H1 (cell line): Measurements from ENCODE around the gene NF1. TPM values are rescaled to one million over a fixed set of nuclear protein-coding genes. Genes with fewer than 3 reads are reported as not detected.
"Not testable (repeated sequence)": the region's sequence is repeated elsewhere in the genome, so short reads cannot be mapped to it uniquely, and the experiment has no call there.

Experiments used
- CTCF ChIA-PET: fragments of 300-600 bp; sonication (Branson Sonifier 250); formaldehyde crosslinking; loops from one replicate; lab custom pipeline; 2021; ENCODE audit not compliant: partially characterized antibody; lab: Charles Lee
- POLR2A ChIA-PET: fragments of 300-600 bp; sonication (Branson Sonifier 250); formaldehyde crosslinking; loops from one replicate; lab custom pipeline; 2021; ENCODE audit warnings: inconsistent platforms; ENCODE audit not compliant: partially characterized antibody; lab: Charles Lee
- DNase-seq, 2 experiments: peaks; one replicate each; pipeline versions ENCODE4 v3.0.0 to v3.0.0-alpha.2; 2010 to 2022; ENCODE audit warnings: low spot score in 2 of 2, low read depth in 1 of 2, mixed read lengths in 1 of 2
- FAIRE-seq: peaks from 2 replicates; lab custom pipeline; 2011; peaks lifted over from hg19 to GRCh38; lab: Jason Lieb, UNC
- H2AFZ ChIP-seq: 2 replicates; pipeline ENCODE4 v1.8.1; 2012; ENCODE audit warnings: low read length, inconsistent platforms
- H2AK5ac ChIP-seq: 2 replicates; pipeline ENCODE4 v1.6.1; 2013; ENCODE audit warnings: low read depth, low read length
- H2BK120ac ChIP-seq: replicated peaks from 2 replicates; pipeline ENCODE3; 2013; ENCODE audit warnings: low read depth, low read length, inconsistent platforms
- H2BK12ac ChIP-seq: 2 replicates; pipeline ENCODE4 v1.6.1; 2013; ENCODE audit warnings: low read depth, low read length
- H2BK15ac ChIP-seq: 2 replicates; pipeline ENCODE4 v1.6.1; 2013; ENCODE audit warnings: low read length
- H2BK20ac ChIP-seq: 2 replicates; pipeline ENCODE4 v1.6.1; 2013; ENCODE audit warnings: low read length
- H2BK5ac ChIP-seq: 2 replicates; pipeline ENCODE4 v1.6.1; 2013; ENCODE audit warnings: low read depth, low read length
- H3K14ac ChIP-seq: 2 replicates; pipeline ENCODE4 v1.6.1; 2013; ENCODE audit warnings: inconsistent platforms; ENCODE audit not compliant: insufficient read length
- H3K18ac ChIP-seq: 2 replicates; pipeline ENCODE4 v1.6.1; 2013; ENCODE audit warnings: low read length; ENCODE audit errors: extremely low read depth
- H3K23ac ChIP-seq: 2 replicates; pipeline ENCODE4 v1.6.1; 2013; ENCODE audit warnings: inconsistent platforms; ENCODE audit not compliant: insufficient read length
- H3K23me2 ChIP-seq: 2 replicates; pipeline ENCODE4 v1.6.1; 2013; ENCODE audit warnings: low read depth, low read length
- H3K27ac ChIP-seq: 2 replicates; pipeline ENCODE4 v1.6.1; 2011; ENCODE audit warnings: low read depth, low read length, inconsistent platforms
- H3K27me3 ChIP-seq, 4 experiments: replicated peaks in 1 of 4; 1 replicate in 1 of 4; 2 replicates in 3 of 4; pipeline versions ENCODE4 v1.6.1 to v1.8.1; 2011 to 2013; ENCODE audit warnings: low read length in 3 of 4, mild to moderate bottlenecking in 3 of 4, inconsistent platforms in 2 of 4, mixed read lengths in 2 of 4, moderate library complexity in 1 of 4; ENCODE audit not compliant: control insufficient read depth in 3 of 4, insufficient read depth in 3 of 4; ENCODE audit errors: extremely low read depth in 1 of 4
- H3K36me3 ChIP-seq, 4 experiments: 2 replicates each; pipeline versions ENCODE4 v1.6.1 to v1.8.1; 2011 to 2013; ENCODE audit warnings: mild to moderate bottlenecking in 4 of 4, low read length in 3 of 4, moderate library complexity in 2 of 4, control low read depth in 1 of 4, inconsistent platforms in 1 of 4; ENCODE audit not compliant: insufficient read depth in 4 of 4, control insufficient read depth in 2 of 4
- H3K4ac ChIP-seq: replicated peaks from 2 replicates; pipeline ENCODE3; 2013; ENCODE audit warnings: low read length, low read depth, mixed read lengths, inconsistent platforms; ENCODE audit not compliant: insufficient read length
- H3K4me1 ChIP-seq, 4 experiments: replicated peaks in 1 of 4; 1 replicate in 1 of 4; 2 replicates in 3 of 4; pipeline versions ENCODE4 v1.6.1 to v1.8.1; 2011 to 2013; ENCODE audit warnings: low read length in 3 of 4, inconsistent platforms in 2 of 4, mixed read lengths in 1 of 4; ENCODE audit not compliant: insufficient read depth in 4 of 4, control insufficient read depth in 3 of 4
- H3K4me2 ChIP-seq, 2 experiments: 2 replicates each; pipeline versions ENCODE4 v1.6.1 to v1.8.1; 2011 to 2013; ENCODE audit warnings: low read depth in 2 of 2, low read length in 2 of 2, control low read depth in 1 of 2, inconsistent platforms in 1 of 2, mild to moderate bottlenecking in 1 of 2; ENCODE audit not compliant: insufficient read depth in 1 of 2
- H3K4me3 ChIP-seq, 4 experiments: fragments of 200-600, 300-600 bp in 1 of 4; sonication (generic), shearing (Covaris generic), sonication (Bioruptor Twin) in 1 of 4; 2 replicates each; pipeline versions ENCODE4 v1.5.1 to v1.8.1; 2011 to 2016; ENCODE audit warnings: low read length in 4 of 4, low read depth in 3 of 4, control low read depth in 2 of 4, inconsistent platforms in 2 of 4, mild to moderate bottlenecking in 2 of 4, mixed read lengths in 1 of 4, moderate library complexity in 1 of 4; ENCODE audit not compliant: insufficient read depth in 2 of 4; ENCODE audit errors: extremely low read depth in 1 of 4
- H3K56ac ChIP-seq: replicated peaks from 2 replicates; pipeline ENCODE3; 2013; ENCODE audit warnings: low read depth, mild to moderate bottlenecking, mixed read lengths, low read length, inconsistent platforms; ENCODE audit not compliant: insufficient read length
- H3K79me1 ChIP-seq: 2 replicates; pipeline ENCODE4 v1.6.1; 2013; ENCODE audit warnings: low read depth, low read length, control low read depth
- H3K79me2 ChIP-seq, 2 experiments: 2 replicates each; pipeline versions ENCODE4 v1.6.1 to v1.8.1; 2012 to 2013; ENCODE audit warnings: low read length in 2 of 2, mild to moderate bottlenecking in 2 of 2, inconsistent platforms in 1 of 2; ENCODE audit not compliant: insufficient read depth in 2 of 2, control insufficient read depth in 1 of 2
- H3K9ac ChIP-seq, 4 experiments: replicated peaks in 1 of 4; 1 replicate in 1 of 4; 2 replicates in 3 of 4; pipeline versions ENCODE4 v1.6.1 to v1.8.1; 2011 to 2013; ENCODE audit warnings: low read depth in 3 of 4, low read length in 3 of 4, control low read depth in 2 of 4, mild to moderate bottlenecking in 2 of 4, moderate library complexity in 2 of 4, inconsistent platforms in 1 of 4; ENCODE audit errors: extremely low read depth in 1 of 4
- H3K9me3 ChIP-seq, 2 experiments: 2 replicates each; pipeline versions ENCODE4 v1.6.1 to v1.8.1; 2012 to 2013; ENCODE audit warnings: mild to moderate bottlenecking in 2 of 2, moderate library complexity in 2 of 2, control low read depth in 1 of 2, inconsistent platforms in 1 of 2, low read depth in 1 of 2, low read length in 1 of 2, mixed read lengths in 1 of 2; ENCODE audit not compliant: insufficient read depth in 2 of 2
- H4K20me1 ChIP-seq, 2 experiments: replicated peaks in 1 of 2; 2 replicates each; pipeline versions ENCODE3 to v1.8.1; 2011 to 2013; ENCODE audit warnings: inconsistent platforms in 2 of 2, low read length in 2 of 2, mild to moderate bottlenecking in 1 of 2; ENCODE audit not compliant: insufficient read depth in 2 of 2, control insufficient read depth in 1 of 2
- H4K5ac ChIP-seq: 2 replicates; pipeline ENCODE4 v1.6.1; 2013; ENCODE audit warnings: low read length, low read depth, mixed read lengths, inconsistent platforms; ENCODE audit not compliant: insufficient read length
- H4K8ac ChIP-seq: 2 replicates; pipeline ENCODE4 v1.8.0; 2013; ENCODE audit warnings: mild to moderate bottlenecking, moderate library complexity, low read length, inconsistent platforms; ENCODE audit not compliant: insufficient read depth; ENCODE audit errors: extremely low read depth
- H4K91ac ChIP-seq: replicated peaks from 2 replicates; pipeline ENCODE3; 2013; ENCODE audit warnings: low read length, mixed read lengths, inconsistent platforms; ENCODE audit not compliant: insufficient read length
- WGBS, 2 experiments: shearing (Covaris generic) in 1 of 2; methylation state at CpG; one replicate each; pipeline versions ENCODE4 v1.1.6 to v1.1.7; 2013 to 2015; ENCODE audit warnings: low lambda C conversion rate in 2 of 2, mixed read lengths in 2 of 2, inconsistent platforms in 1 of 2, low coverage in 1 of 2, missing lambda C conversion rate in 1 of 2; ENCODE audit not compliant: insufficient replicate concordance in 2 of 2, insufficient coverage in 1 of 2, insufficient read length in 1 of 2; ENCODE audit errors: extremely low coverage in 1 of 2, missing lambda C conversion rate in 1 of 2; 5-methylcytosine and 5-hydroxymethylcytosine counted together
- polyA plus RNA-seq, 7 experiments: library from polyadenylated mRNA; depleted of rRNA in 3 of 7; stranded (reverse) in 5 of 7; unstranded in 2 of 7; fragments of >200 nt in 5 of 7; fragments of 200-250 nt in 2 of 7; gene quantifications; 1 replicate in 5 of 7; 2 replicates in 1 of 7; 4 replicates in 1 of 7; pipeline versions ENCODE4 v1.2.1 to v1.2.3, GENCODE V29; 2011 to 2013; ENCODE audit warnings: missing spikeins in 2 of 7, mixed read lengths in 2 of 7
- total RNA-seq: library from RNA; stranded (reverse); fragmentation: NEBNext Ultra II Directional; extraction: Animal tissue kit (Norgen Biotek cat#: 25700); gene quantifications from 2 replicates; pipeline ENCODE4 v1.2.1, GENCODE V29; 2021

Gene NF1
- total and polyA plus RNA-seq, 2 of the 8 experiments (the other 6 are each of a cell fraction or from before 2014, with no cell fraction given) = 19.3 to 29.6 TPM

GRCh38 chr17:31176143-31176542, 81.4 kb downstream of the NF1 start:
- H3K56ac ChIP-seq, FAIRE-seq, H2BK15ac ChIP-seq: not testable (repeated sequence)

GRCh38 chr17:31178951-31179350, 84.2 kb downstream of the NF1 start:
- H2BK12ac ChIP-seq, POLR2A ChIA-PET, H3K4me3 ChIP-seq, FAIRE-seq, H2BK20ac ChIP-seq, H4K5ac ChIP-seq, H3K23ac ChIP-seq, CTCF ChIA-PET, H2BK5ac ChIP-seq, H3K27me3 ChIP-seq, H3K9ac ChIP-seq, H3K23me2 ChIP-seq, H3K18ac ChIP-seq, H3K56ac ChIP-seq, H3K4me2 ChIP-seq, H2AK5ac ChIP-seq, DNase-seq, H2BK15ac ChIP-seq, H3K79me2 ChIP-seq, H3K9me3 ChIP-seq, H3K27ac ChIP-seq, H2AFZ ChIP-seq, H2BK120ac ChIP-seq, H3K79me1 ChIP-seq, H3K4ac ChIP-seq, H4K8ac ChIP-seq, H3K14ac ChIP-seq, H3K4me1 ChIP-seq, H4K91ac ChIP-seq, H4K20me1 ChIP-seq: not testable (repeated sequence)
- peaks cover 0 to 16% (median 2%) of the 10 kb centered on the region in 4 experiments; a peak in 2 of 8 replicates for H3K36me3 ChIP-seq
- WGBS, 2 experiments = 88% methylated on average over 2 of the region's 2 CpGs; no CpG with 5 or more reads in 1 of the 2 experiments

More at GRCh38 chr17:31176143-31176542, 81.4 kb downstream of the NF1 start:
- H3K9ac ChIP-seq, H3K9me3 ChIP-seq, H2AFZ ChIP-seq, CTCF ChIA-PET, H4K20me1 ChIP-seq, H3K27ac ChIP-seq, H2BK120ac ChIP-seq, H3K36me3 ChIP-seq, H3K79me1 ChIP-seq, H3K23me2 ChIP-seq, DNase-seq, H3K4me3 ChIP-seq, H2BK20ac ChIP-seq, H3K23ac ChIP-seq, H3K18ac ChIP-seq, H4K91ac ChIP-seq, H4K8ac ChIP-seq, H3K27me3 ChIP-seq, H3K4me2 ChIP-seq, H3K14ac ChIP-seq, H4K5ac ChIP-seq, H2AK5ac ChIP-seq, H2BK5ac ChIP-seq, H3K4me1 ChIP-seq, H3K79me2 ChIP-seq, H3K4ac ChIP-seq, H2BK12ac ChIP-seq: not testable (repeated sequence)
- POLR2A ChIA-PET = interaction anchor here (1.6 kb wide), 1 partner anchor 9 kb away, joined by 3 read pairs; no protein-coding TSS in a partner anchor
- WGBS, 2 experiments = 93% methylated on average over 3 of the region's 3 CpGs; no CpG with 5 or more reads in 1 of the 2 experiments
